IMR-90 (cell line): ENCODE data around the gene NPRL2. TPM values are rescaled to one million over a fixed set of nuclear protein-coding genes. Genes with fewer than 3 reads are reported as not detected.

Source experiments
- ATAC-seq: fragments of 200-7000 bp; cut with Tn5 transposase; 2 replicates; pipeline ENCODE4 v1.9.1; 2020; ENCODE audit warnings: low read depth, mild to moderate bottlenecking, moderate library complexity
- BruUV-seq: library from RNA; stranded (reverse); fragments of 400-500 nt; replicated peaks from 2 replicates; lab custom pipeline; 2021; lab: Mats Ljungman, UMichigan
- CTCF ChIA-PET: fragments of 300-600 bp; formaldehyde crosslinking; extraction: SDS; loops from one replicate; lab custom pipeline; 2021; ENCODE audit warnings: antibody characterized with exemption; lab: Yijun Ruan, JAX
- POLR2A ChIA-PET: fragments of 300-600 bp; sonication (Branson Sonifier 250); formaldehyde crosslinking; loops from one replicate; lab custom pipeline; 2022; ENCODE audit warnings: antibody characterized with exemption; ENCODE audit not compliant: unreplicated experiment; lab: Charles Lee
- DNase-seq: peaks from one replicate; pipeline ENCODE4 v3.0.0; 2013
- H2AFZ ChIP-seq: replicated peaks from 2 replicates; pipeline ENCODE3; 2013; ENCODE audit warnings: low read length, mild to moderate bottlenecking; ENCODE audit not compliant: poor library complexity
- H2AK5ac ChIP-seq: 2 replicates; pipeline ENCODE4 v1.6.1; 2013; ENCODE audit warnings: low read depth, low read length, inconsistent platforms
- H2AK9ac ChIP-seq: replicated peaks from 2 replicates; pipeline ENCODE3; 2013; ENCODE audit warnings: mild to moderate bottlenecking, low read depth, low read length, moderate library complexity; ENCODE audit not compliant: poor library complexity
- H2BK120ac ChIP-seq: 2 replicates; pipeline ENCODE4 v1.6.1; 2013; ENCODE audit warnings: low read depth, low read length, inconsistent platforms
- H2BK15ac ChIP-seq: 3 replicates; pipeline ENCODE4 v1.6.1; 2013; ENCODE audit warnings: low read depth, low read length, inconsistent platforms
- H2BK20ac ChIP-seq: 2 replicates; pipeline ENCODE4 v1.6.1; 2013; ENCODE audit warnings: low read depth, mild to moderate bottlenecking, inconsistent platforms, low read length, moderate library complexity
- H2BK5ac ChIP-seq: 2 replicates; pipeline ENCODE4 v1.6.1; 2013; ENCODE audit warnings: mild to moderate bottlenecking, low read depth, low read length, inconsistent platforms; ENCODE audit not compliant: poor library complexity, severe bottlenecking
- H3K14ac ChIP-seq: replicated peaks from 2 replicates; pipeline ENCODE4 v1.6.1; 2013; ENCODE audit warnings: low read depth, low read length, inconsistent platforms
- H3K18ac ChIP-seq: 2 replicates; pipeline ENCODE4 v1.6.1; 2013; ENCODE audit warnings: low read depth, low read length, control low read depth
- H3K23ac ChIP-seq: 2 replicates; pipeline ENCODE4 v1.6.1; 2013; ENCODE audit warnings: low read depth, low read length, inconsistent platforms
- H3K27ac ChIP-seq: 2 replicates; pipeline ENCODE4 v1.5.1; 2013; ENCODE audit warnings: mild to moderate bottlenecking, control low read depth, low read length; ENCODE audit not compliant: insufficient read depth
- H3K27me3 ChIP-seq: 2 replicates; pipeline ENCODE4 v1.6.1; 2013; ENCODE audit warnings: low read length; ENCODE audit not compliant: control insufficient read depth, insufficient read depth
- H3K36me3 ChIP-seq: 2 replicates; pipeline ENCODE4 v1.6.1; 2013; ENCODE audit warnings: low read length, mixed read lengths; ENCODE audit not compliant: control insufficient read depth, insufficient read depth
- H3K4ac ChIP-seq: 2 replicates; pipeline ENCODE4 v1.6.1; 2013; ENCODE audit warnings: low read depth, low read length, inconsistent platforms
- H3K4me1 ChIP-seq: 2 replicates; pipeline ENCODE4 v1.6.1; 2013; ENCODE audit warnings: low read length, mixed read lengths; ENCODE audit not compliant: control insufficient read depth, insufficient read depth
- H3K4me2 ChIP-seq: 2 replicates; pipeline ENCODE4 v1.6.1; 2013; ENCODE audit warnings: low read depth, mild to moderate bottlenecking, control low read depth, low read length, moderate library complexity
- H3K4me3 ChIP-seq: 2 replicates; pipeline ENCODE4 v1.5.1; 2013; ENCODE audit warnings: low read depth, mild to moderate bottlenecking, control low read depth, low read length, moderate library complexity; ENCODE audit not compliant: insufficient read depth
- H3K56ac ChIP-seq: 2 replicates; pipeline ENCODE4 v1.6.1; 2013; ENCODE audit warnings: low read length, inconsistent platforms; ENCODE audit not compliant: insufficient read depth; ENCODE audit errors: extremely low read depth
- H3K79me1 ChIP-seq, 2 experiments: 2 replicates each; pipeline ENCODE4 v1.6.1; 2013; ENCODE audit warnings: low read length in 2 of 2, inconsistent platforms in 1 of 2, low read depth in 1 of 2
- H3K9ac ChIP-seq: 2 replicates; pipeline ENCODE4 v1.6.1; 2013; ENCODE audit warnings: low read depth, low read length, control low read depth
- H3K9me1 ChIP-seq: 2 replicates; pipeline ENCODE4 v1.6.1; 2013; ENCODE audit warnings: low read length, inconsistent platforms; ENCODE audit not compliant: insufficient read depth
- H3K9me3 ChIP-seq: 2 replicates; pipeline ENCODE4 v1.6.1; 2013; ENCODE audit warnings: low read length; ENCODE audit not compliant: control insufficient read depth, insufficient read depth
- H4K20me1 ChIP-seq: 2 replicates; pipeline ENCODE4 v1.6.1; 2013; ENCODE audit warnings: low read length, inconsistent platforms; ENCODE audit not compliant: insufficient read depth
- H4K5ac ChIP-seq: 2 replicates; pipeline ENCODE4 v1.6.1; 2013; ENCODE audit warnings: mild to moderate bottlenecking, low read depth, low read length, control low read depth
- H4K8ac ChIP-seq, 2 experiments: 2 replicates each; pipeline ENCODE4 v1.6.1; 2013; ENCODE audit warnings: low read depth in 2 of 2, low read length in 2 of 2, control low read depth in 1 of 2, inconsistent platforms in 1 of 2
- H4K91ac ChIP-seq: 2 replicates; pipeline ENCODE4 v1.6.1; 2013; ENCODE audit warnings: low read depth, low read length, inconsistent platforms; ENCODE audit not compliant: insufficient read depth
- BHLHE40 ChIP-seq: fragments of 150-350 bp; IDR thresholded peaks from 2 replicates; pipeline ENCODE4 v1.6.1; 2016; ENCODE audit warnings: mild to moderate bottlenecking, low read depth, low read length
- CEBPB ChIP-seq: IDR thresholded peaks from 2 replicates; pipeline ENCODE4 v1.6.1; 2012; ENCODE audit warnings: low read depth, low read length, improper control_type of control experiment
- CHD1 ChIP-seq: IDR thresholded peaks from 2 replicates; pipeline ENCODE4 v1.6.1; 2012; ENCODE audit warnings: low read depth, low read length, improper control_type of control experiment
- CTCF ChIP-seq: conservative IDR thresholded peaks from 2 replicates; pipeline ENCODE4 v1.5.1; 2012; ENCODE audit warnings: mild to moderate bottlenecking, low read depth, low read length, improper control_type of control experiment
- ELK1 ChIP-seq: fragments of 150-350 bp; IDR thresholded peaks from 2 replicates; pipeline ENCODE4 v1.6.1; 2016; ENCODE audit warnings: low read depth, mild to moderate bottlenecking, low read length, moderate library complexity, borderline replicate concordance
- FOS ChIP-seq: fragments of 150-350 bp; IDR thresholded peaks from 2 replicates; pipeline ENCODE4 v1.6.1; 2016; ENCODE audit warnings: low read depth, low read length
- MAFK ChIP-seq: IDR thresholded peaks from 2 replicates; pipeline ENCODE4 v1.6.1; 2012; ENCODE audit warnings: low read depth, low read length, improper control_type of control experiment
- MAZ ChIP-seq: IDR thresholded peaks from 2 replicates; pipeline ENCODE4 v1.6.1; 2012; ENCODE audit warnings: low read depth, mild to moderate bottlenecking, low read length, improper control_type of control experiment, moderate library complexity, borderline replicate concordance
- MXI1 ChIP-seq: IDR thresholded peaks from 2 replicates; pipeline ENCODE4 v1.6.1; 2012; ENCODE audit warnings: low read depth, mild to moderate bottlenecking, low read length, moderate library complexity, borderline replicate concordance
- NFE2L2 ChIP-seq: fragments of 150-350 bp; IDR thresholded peaks from 2 replicates; pipeline ENCODE4 v1.6.1; 2016; ENCODE audit warnings: low read depth, mild to moderate bottlenecking, low read length
- POLR2A ChIP-seq: IDR thresholded peaks from 2 replicates; pipeline ENCODE4 v1.6.1; 2012; ENCODE audit warnings: mild to moderate bottlenecking, low read depth, low read length
- RAD21 ChIP-seq: IDR thresholded peaks from 2 replicates; pipeline ENCODE4 v1.6.1; 2012; ENCODE audit warnings: low read length, improper control_type of control experiment
- RCOR1 ChIP-seq: IDR thresholded peaks from 2 replicates; pipeline ENCODE4 v1.6.1; 2012; ENCODE audit warnings: mild to moderate bottlenecking, low read length, improper control_type of control experiment; ENCODE audit not compliant: insufficient replicate concordance
- RFX5 ChIP-seq: IDR thresholded peaks from 2 replicates; pipeline ENCODE4 v1.8.0; 2012; ENCODE audit warnings: low read depth, mild to moderate bottlenecking, low read length, moderate library complexity
- SMC3 ChIP-seq: fragments of 150-350 bp; IDR thresholded peaks from 2 replicates; pipeline ENCODE4 v1.6.1; 2016; ENCODE audit warnings: low read depth, mild to moderate bottlenecking, antibody characterized with exemption, low read length, moderate library complexity
- WGBS, 2 experiments: methylation state at CpG; one replicate each; pipeline versions ENCODE4 v1.1.5 to v1.1.7; 2013; ENCODE audit warnings: missing lambda C conversion rate in 2 of 2; ENCODE audit not compliant: insufficient read length in 1 of 2; ENCODE audit errors: extremely low coverage in 2 of 2; 5-methylcytosine and 5-hydroxymethylcytosine counted together
- dilution Hi-C: fragments of 300-500 bp; cut with HindIII; formaldehyde crosslinking; loops from one replicate; pipeline ENCODE4 v1.14.3; 2018; ENCODE audit warnings: low sequenced_read_pairs; ENCODE audit not compliant: unreplicated experiment
- in situ Hi-C: fragments of 300-500 bp; cut with MboI; formaldehyde crosslinking; loops from 3 replicates; pipeline ENCODE4 v1.14.3; 2019; ENCODE audit warnings: low sequenced_read_pairs, inconsistent platforms, mixed read lengths
- intact Hi-C: fragments of 100-400 bp; cut with micrococcal nuclease; formaldehyde crosslinking; loops from 2 replicates; pipeline ENCODE4 v1.10.0; 2022
- polyA plus RNA-seq, 3 experiments: library from polyadenylated mRNA; depleted of rRNA; stranded (reverse); fragments of >200 nt; gene quantifications; 2 replicates each; pipeline ENCODE4 v1.2.3, GENCODE V29; 2012; ENCODE audit warnings: low replicate concordance in 1 of 3
- total RNA-seq: library from RNA; depleted of rRNA; stranded (reverse); fragments of >200 nt; gene quantifications from 2 replicates; pipeline ENCODE4 v1.2.3, GENCODE V29; 2012
- TF ChIP-seq, protein P1 (sequence below): fragments of 150-350 bp; IDR thresholded peaks from 2 replicates; pipeline ENCODE4 v1.6.1; 2017; ENCODE audit warnings: mild to moderate bottlenecking, antibody characterized with exemption, low read length, low read depth

Gene NPRL2
- total and polyA plus RNA-seq, 2 of the 4 experiments (the other 2 are of a cell fraction) = 38.3 to 38.7 TPM

DNA sequence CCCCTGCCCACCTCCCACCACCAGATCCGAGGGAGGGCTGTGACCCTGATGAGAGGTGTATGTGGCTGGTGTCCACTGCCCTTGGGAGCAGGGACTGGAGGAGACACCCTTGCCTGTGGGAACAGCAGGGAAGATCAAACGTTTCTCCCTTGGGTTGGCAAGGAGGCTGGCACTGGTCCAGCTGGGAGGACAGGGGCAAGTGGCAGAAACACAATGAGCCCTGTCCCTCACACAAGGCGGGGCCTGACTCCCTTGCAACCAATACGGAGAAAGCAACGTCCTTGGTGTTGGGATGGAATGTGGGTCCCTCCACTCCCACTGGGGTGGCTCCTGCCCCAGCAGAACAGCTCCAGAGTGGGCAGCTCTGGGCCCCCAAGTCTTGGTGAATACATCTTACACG, 33.3 kb downstream of the NPRL2 start:
- Histone ChIP-seq H3K9me3 (no peaks in the 10 kb centered on the region), H3K18ac (no peak overlapping the region), H3K27me3 (no peaks in the 10 kb centered on the region), H3K79me1 (peaks cover 29 to 56% of the 10 kb centered on the region in 2 experiments), H4K8ac (no peak overlapping the region), H2BK120ac (no peak overlapping the region), H3K36me3 (peaks cover 38% of the 10 kb centered on the region), H2AK5ac (peak overlapping the region; percentile 5; the same call in 1 of the 2 replicates), H2AK9ac (peak overlapping the region; percentile 68), H3K14ac (no peak overlapping the region), H3K9ac (no peak overlapping the region), H2BK15ac (no peak overlapping the region), H4K20me1 (0 out of 2 replicates have a peak, but pooled peaks cover 18% of the 10 kb centered on the region), H3K4me2 (no peak overlapping the region), H3K9me1 (peaks cover 23% of the 10 kb centered on the region), H2BK5ac (no peak overlapping the region), H3K56ac (no peak overlapping the region), H3K27ac (no peak overlapping the region), H2AFZ (no peak overlapping the region), H3K4ac (no peak overlapping the region; the same call in 1 of the 2 replicates), H4K91ac (no peak overlapping the region), H3K4me3 (no peak overlapping the region), H3K23ac (no peak overlapping the region), H2BK20ac (no peak overlapping the region), H4K5ac (no peak overlapping the region), H3K4me1 (peaks cover 22% of the 10 kb centered on the region)
- intact Hi-C loops = no loop called here
- TF ChIP-seq CEBPB (no peak), NFE2L2 (no peak), MAFK (no peak), MAZ (no peak), ELK1 (no peak), RAD21 (no peak), POLR2A (no peak), MXI1 (no peak), RFX5 (no peak), SMC3 (no peak), CTCF (no peak), BHLHE40 (no peak), CHD1 (no peak), RCOR1 (no peak), FOS (no peak)
- TF ChIP-seq, protein P1, sequence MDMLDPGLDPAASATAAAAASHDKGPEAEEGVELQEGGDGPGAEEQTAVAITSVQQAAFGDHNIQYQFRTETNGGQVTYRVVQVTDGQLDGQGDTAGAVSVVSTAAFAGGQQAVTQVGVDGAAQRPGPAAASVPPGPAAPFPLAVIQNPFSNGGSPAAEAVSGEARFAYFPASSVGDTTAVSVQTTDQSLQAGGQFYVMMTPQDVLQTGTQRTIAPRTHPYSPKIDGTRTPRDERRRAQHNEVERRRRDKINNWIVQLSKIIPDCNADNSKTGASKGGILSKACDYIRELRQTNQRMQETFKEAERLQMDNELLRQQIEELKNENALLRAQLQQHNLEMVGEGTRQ = no peak
- no CpG with 5 or more reads among the region's 6 CpGs for WGBS, 2 experiments
- CTCF ChIA-PET = no interaction called here
- in situ Hi-C loops = no loop called here
- POLR2A ChIA-PET = no interaction called here
- BruUV-seq = no TSS peak
- no peak for DNase-seq
- dilution Hi-C loops = no loop called here
- ATAC-seq = no peak
